ENCODE measurements around the gene TAF4B.
"Not testable (repeated sequence)": the region's sequence is repeated elsewhere in the genome, so short reads cannot be mapped to it uniquely, and the experiment has no call there.

The TAF4B gene

DNA sequence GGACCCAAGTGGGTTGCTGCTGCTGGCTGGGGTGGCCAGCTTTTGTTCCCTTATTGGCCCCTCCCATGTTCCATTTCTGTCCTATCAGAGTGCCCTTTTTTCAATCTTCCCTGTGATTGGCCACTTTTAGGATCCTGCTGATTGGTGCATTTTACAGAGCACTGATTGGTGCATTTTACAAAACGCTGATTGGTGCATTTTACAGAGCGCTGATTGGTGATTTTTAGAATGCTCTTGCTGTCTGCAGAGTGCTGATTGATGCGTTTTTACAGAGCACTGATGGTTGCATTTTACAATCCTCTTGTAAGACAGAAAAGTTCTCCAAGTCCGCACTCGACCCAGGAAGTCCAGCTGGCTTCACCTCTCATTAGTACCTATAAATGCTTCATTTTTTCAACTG is 19.2 kb downstream of the TAF4B start:
- peaks cover 16% of the 10 kb centered on the region; the same call in 1 of the 2 replicates for H3K9me3 ChIP-seq (ENCODE audit: insufficient read depth, low read depth, low read length)
- not testable (repeated sequence) for H3K4me1 ChIP-seq (ENCODE audit: insufficient read depth, low read length); H3K36me3 ChIP-seq (ENCODE audit: insufficient read depth, low read depth, low read length); H3K27me3 ChIP-seq (ENCODE audit: insufficient read depth, low read length); H3K9ac ChIP-seq (ENCODE audit: low read depth, low read length); H3K4me3 ChIP-seq (ENCODE audit: low read length); H3K27ac ChIP-seq (ENCODE audit: low read length)

DNA sequence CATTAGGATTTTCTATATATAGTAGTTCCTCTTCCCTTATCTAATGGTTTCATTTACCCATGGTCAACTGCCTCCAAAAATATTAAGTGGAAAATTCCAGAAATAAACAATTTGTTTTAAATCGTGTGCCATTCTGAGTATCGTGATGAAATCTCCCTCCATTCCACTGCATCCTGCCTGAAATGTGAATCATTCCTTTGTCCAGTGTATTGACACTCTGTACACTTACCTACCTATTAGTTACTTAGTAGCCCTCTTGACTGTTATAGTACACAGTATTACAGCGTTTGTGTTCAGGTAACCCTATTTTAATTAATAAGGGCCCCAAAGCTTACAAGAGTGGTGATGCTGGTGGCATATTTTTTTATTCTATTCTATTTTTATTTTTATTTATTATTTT is 26.2 kb downstream of the TAF4B start:
- Histone ChIP-seq H3K9me3 (ENCODE audit: insufficient read depth, low read depth, low read length) (no peaks in the 10 kb centered on the region), H3K4me3 (ENCODE audit: low read length) (no peak overlapping the region), H3K4me1 (ENCODE audit: insufficient read depth, low read length) (peaks cover 9% of the 10 kb centered on the region; the same call in 1 of the 2 replicates), H3K36me3 (ENCODE audit: insufficient read depth, low read depth, low read length) (no peaks in the 10 kb centered on the region), H3K27me3 (ENCODE audit: insufficient read depth, low read length) (no peaks in the 10 kb centered on the region), H3K27ac (ENCODE audit: low read length) (no peak overlapping the region), H3K9ac (ENCODE audit: low read depth, low read length) (no peak overlapping the region)

- not testable (repeated sequence) for H3K9me3 ChIP-seq (ENCODE audit: insufficient read depth, low read depth, low read length); H3K9ac ChIP-seq (ENCODE audit: low read depth, low read length); H3K4me1 ChIP-seq (ENCODE audit: insufficient read depth, low read length); H3K4me3 ChIP-seq (ENCODE audit: low read length); H3K27me3 ChIP-seq (ENCODE audit: insufficient read depth, low read length); H3K27ac ChIP-seq (ENCODE audit: low read length); H3K36me3 ChIP-seq (ENCODE audit: insufficient read depth, low read depth, low read length)
These were observed 28.6 kb downstream of the TAF4B start for GRCh38 chr18:26254808-26255207.

DNA sequence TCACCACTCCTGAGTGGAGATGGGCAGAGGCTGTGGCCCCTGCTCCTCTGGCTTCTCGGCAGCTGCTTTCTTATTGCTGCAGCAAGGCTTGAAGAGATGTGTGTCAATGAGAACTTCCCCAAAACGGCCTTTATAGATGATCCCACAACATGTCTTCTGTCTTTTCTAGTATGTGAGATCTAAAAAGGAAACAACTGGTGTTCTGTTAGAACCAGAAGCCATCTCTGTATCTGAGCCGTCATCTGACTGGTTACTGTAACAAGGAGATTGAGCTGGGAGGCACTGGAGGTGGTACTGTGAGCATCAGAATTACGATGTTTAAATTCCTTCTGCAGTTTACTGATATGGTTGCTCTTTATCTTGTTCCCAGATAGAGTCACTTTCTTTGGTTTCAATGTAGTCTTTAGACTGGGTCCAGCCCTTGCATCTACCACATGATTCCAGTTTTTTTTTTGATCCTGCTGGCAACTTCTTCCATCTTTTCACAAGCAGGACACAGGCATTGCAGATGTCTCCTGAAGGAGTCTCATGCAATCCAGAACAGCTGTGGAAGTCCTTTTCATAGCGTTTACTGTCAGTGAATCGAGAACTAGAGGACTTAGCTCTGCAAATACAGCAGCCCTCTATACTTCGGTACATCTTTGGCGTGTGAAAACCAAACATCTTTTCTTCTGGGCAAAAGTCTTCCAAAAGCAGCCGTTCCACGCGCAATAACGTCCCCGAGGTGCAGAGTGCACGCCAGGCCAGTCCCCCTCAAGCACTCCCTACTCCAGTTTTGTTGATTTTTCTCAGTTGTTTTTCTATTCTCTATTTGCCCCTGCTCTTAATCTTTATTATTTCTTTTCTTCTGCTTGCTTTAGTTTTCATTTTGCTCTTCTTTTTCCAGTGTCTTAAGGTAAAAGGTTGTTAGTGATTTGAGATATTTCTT is 29.7 kb downstream of the TAF4B start:
- Histone ChIP-seq H3K27me3 (ENCODE audit: insufficient read depth, low read length) (no peaks in the 10 kb centered on the region), H3K4me3 (ENCODE audit: low read length) (no peak overlapping the region), H3K27ac (ENCODE audit: low read length) (no peak overlapping the region), H3K9ac (ENCODE audit: low read depth, low read length) (no peak overlapping the region), H3K9me3 (ENCODE audit: insufficient read depth, low read depth, low read length) (no peaks in the 10 kb centered on the region), H3K36me3 (ENCODE audit: insufficient read depth, low read depth, low read length) (no peaks in the 10 kb centered on the region), H3K4me1 (ENCODE audit: insufficient read depth, low read length) (peaks cover 9% of the 10 kb centered on the region; the same call in 1 of the 2 replicates)

GRCh38 chr18:26258711-26259110 is 32.5 kb downstream of the TAF4B start:
- Histone ChIP-seq H3K36me3 (ENCODE audit: insufficient read depth, low read depth, low read length) (no peaks in the 10 kb centered on the region), H3K9ac (ENCODE audit: low read depth, low read length) (no peak overlapping the region), H3K27ac (ENCODE audit: low read length) (no peak overlapping the region), H3K9me3 (ENCODE audit: insufficient read depth, low read depth, low read length) (no peaks in the 10 kb centered on the region), H3K4me1 (ENCODE audit: insufficient read depth, low read length) (peaks cover 9% of the 10 kb centered on the region; the same call in 1 of the 2 replicates), H3K4me3 (ENCODE audit: low read length) (no peak overlapping the region), H3K27me3 (ENCODE audit: insufficient read depth, low read length) (no peaks in the 10 kb centered on the region)

DNA sequence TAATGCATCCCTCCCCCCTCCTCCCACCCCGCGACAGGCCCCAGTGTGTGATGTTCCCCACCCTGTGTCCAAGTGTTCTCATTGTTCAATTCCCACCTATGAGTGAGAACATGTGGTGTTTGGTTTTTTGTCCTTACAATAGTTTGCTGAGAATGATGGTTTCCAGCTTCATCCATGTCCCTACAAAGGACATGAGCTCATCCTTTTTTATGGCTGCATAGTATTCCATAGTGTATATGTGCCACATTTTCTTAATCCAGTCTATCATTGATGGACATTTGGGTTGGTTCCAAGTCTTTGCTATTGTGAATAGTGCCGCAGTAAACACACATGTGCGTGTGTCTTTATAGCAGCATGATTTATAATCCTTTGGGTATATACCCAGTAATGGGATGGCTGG is 33.2 kb downstream of the TAF4B start:
- H3K4me3 ChIP-seq (ENCODE audit: low read length); H3K4me1 ChIP-seq (ENCODE audit: insufficient read depth, low read length): not testable (repeated sequence)

DNA sequence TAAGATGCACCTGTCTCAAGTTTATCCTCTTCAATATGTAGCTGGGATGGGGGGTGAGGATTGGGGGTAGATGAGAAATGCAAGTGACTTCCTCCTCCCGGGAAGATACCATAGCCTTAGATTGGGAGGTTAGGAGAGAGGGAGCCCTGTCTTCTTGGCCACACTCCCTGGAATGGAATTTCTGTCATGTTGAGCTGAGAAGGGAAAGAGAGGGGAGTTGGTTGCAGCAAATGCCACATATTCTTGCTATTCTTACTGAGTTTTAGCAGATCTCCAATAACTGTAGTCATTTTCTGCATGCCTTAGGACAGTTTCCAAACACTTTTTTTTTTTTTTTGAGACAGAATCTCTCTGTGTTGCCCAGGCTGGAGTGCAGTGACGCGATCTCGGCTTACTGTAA is 35.9 kb downstream of the TAF4B start:
- Histone ChIP-seq H3K27ac (ENCODE audit: low read length) (no peak overlapping the region), H3K4me1 (ENCODE audit: insufficient read depth, low read length) (no peaks in the 10 kb centered on the region; the same call in 1 of the 2 replicates), H3K27me3 (ENCODE audit: insufficient read depth, low read length) (no peaks in the 10 kb centered on the region), H3K36me3 (ENCODE audit: insufficient read depth, low read depth, low read length) (peaks cover under 1% of the 10 kb centered on the region; the same call in 1 of the 2 replicates), H3K9ac (ENCODE audit: low read depth, low read length) (no peak overlapping the region), H3K9me3 (ENCODE audit: insufficient read depth, low read depth, low read length) (no peaks in the 10 kb centered on the region), H3K4me3 (ENCODE audit: low read length) (no peak overlapping the region)

More for the DNA sequence above, 33.2 kb downstream of the TAF4B start:
- not testable (repeated sequence) for H3K9ac ChIP-seq (ENCODE audit: low read depth, low read length); H3K9me3 ChIP-seq (ENCODE audit: insufficient read depth, low read depth, low read length); H3K27me3 ChIP-seq (ENCODE audit: insufficient read depth, low read length); H3K27ac ChIP-seq (ENCODE audit: low read length); H3K36me3 ChIP-seq (ENCODE audit: insufficient read depth, low read depth, low read length)

DNA sequence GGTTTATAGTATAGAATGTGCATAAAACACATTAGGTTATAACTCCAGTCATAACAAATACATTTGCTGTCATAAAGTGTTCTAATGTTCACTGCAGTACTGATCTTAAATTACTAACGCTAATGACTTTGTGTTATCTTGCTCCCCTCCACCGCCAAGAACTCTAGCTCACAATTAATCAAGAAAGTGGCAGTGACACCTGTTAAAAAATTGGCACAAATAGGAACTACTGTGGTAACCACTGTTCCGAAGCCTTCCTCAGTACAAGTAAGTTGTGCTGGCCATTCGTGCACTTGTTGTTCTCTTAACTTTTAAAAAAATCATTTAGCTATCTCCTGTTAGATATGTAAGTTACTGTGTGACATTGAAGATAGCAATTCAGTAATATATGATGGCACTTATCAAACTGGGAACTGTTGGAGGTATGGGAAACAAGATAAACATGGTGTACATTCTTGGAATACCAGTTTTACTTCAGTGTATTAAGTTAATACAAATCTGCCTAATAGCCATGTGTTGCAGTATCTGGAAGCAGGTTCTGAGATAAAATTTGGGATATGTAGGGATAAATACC is 41.2 kb downstream of the TAF4B start:
- no peaks in the 10 kb centered on the region for H3K27me3 ChIP-seq (ENCODE audit: insufficient read depth, low read length)
- H3K4me3 ChIP-seq (ENCODE audit: low read length) = no peak overlapping the region
- no peaks in the 10 kb centered on the region; the same call in 1 of the 2 replicates for H3K4me1 ChIP-seq (ENCODE audit: insufficient read depth, low read length)
- H3K9ac ChIP-seq (ENCODE audit: low read depth, low read length) = no peak overlapping the region
- H3K27ac ChIP-seq (ENCODE audit: low read length) = no peak overlapping the region
- H3K9me3 ChIP-seq (ENCODE audit: insufficient read depth, low read depth, low read length) = no peaks in the 10 kb centered on the region
- peaks cover 34% of the 10 kb centered on the region for H3K36me3 ChIP-seq (ENCODE audit: insufficient read depth, low read depth, low read length)

DNA sequence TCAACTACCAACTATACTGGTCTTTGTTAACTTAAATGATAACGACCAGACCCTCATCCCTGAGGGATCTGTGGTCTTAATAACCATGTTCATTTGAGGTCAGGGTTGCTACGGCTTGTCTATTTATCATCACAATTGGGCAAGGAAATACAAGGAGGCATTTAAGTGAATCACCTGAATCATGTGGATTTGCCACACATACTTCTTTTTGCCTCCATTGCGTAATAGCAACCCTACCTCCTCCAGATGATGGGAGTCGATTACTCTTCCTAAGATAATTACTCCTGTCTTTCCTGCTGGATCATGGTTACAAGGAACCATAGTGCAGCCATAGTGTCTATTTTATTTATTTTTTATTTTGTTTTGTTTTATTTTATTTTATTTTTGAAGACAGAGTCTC is 42.2 kb downstream of the TAF4B start:
- Histone ChIP-seq H3K4me1 (ENCODE audit: insufficient read depth, low read length) (no peaks in the 10 kb centered on the region; the same call in 1 of the 2 replicates), H3K27me3 (ENCODE audit: insufficient read depth, low read length) (no peaks in the 10 kb centered on the region), H3K4me3 (ENCODE audit: low read length) (no peak overlapping the region), H3K9ac (ENCODE audit: low read depth, low read length) (no peak overlapping the region), H3K27ac (ENCODE audit: low read length) (no peak overlapping the region), H3K9me3 (ENCODE audit: insufficient read depth, low read depth, low read length) (no peaks in the 10 kb centered on the region), H3K36me3 (ENCODE audit: insufficient read depth, low read depth, low read length) (peaks cover 35% of the 10 kb centered on the region)

- peaks cover 48% of the 10 kb centered on the region for H3K36me3 ChIP-seq (ENCODE audit: insufficient read depth, low read depth, low read length)
- H3K9me3 ChIP-seq (ENCODE audit: insufficient read depth, low read depth, low read length) = no peaks in the 10 kb centered on the region
- no peak overlapping the region for H3K4me3 ChIP-seq (ENCODE audit: low read length)
- no peak overlapping the region for H3K9ac ChIP-seq (ENCODE audit: low read depth, low read length)
- H3K27me3 ChIP-seq (ENCODE audit: insufficient read depth, low read length) = no peaks in the 10 kb centered on the region
- H3K4me1 ChIP-seq (ENCODE audit: insufficient read depth, low read length) = no peaks in the 10 kb centered on the region
- no peak overlapping the region for H3K27ac ChIP-seq (ENCODE audit: low read length)
These were observed 45.8 kb downstream of the TAF4B start for GRCh38 chr18:26271917-26272549.

DNA sequence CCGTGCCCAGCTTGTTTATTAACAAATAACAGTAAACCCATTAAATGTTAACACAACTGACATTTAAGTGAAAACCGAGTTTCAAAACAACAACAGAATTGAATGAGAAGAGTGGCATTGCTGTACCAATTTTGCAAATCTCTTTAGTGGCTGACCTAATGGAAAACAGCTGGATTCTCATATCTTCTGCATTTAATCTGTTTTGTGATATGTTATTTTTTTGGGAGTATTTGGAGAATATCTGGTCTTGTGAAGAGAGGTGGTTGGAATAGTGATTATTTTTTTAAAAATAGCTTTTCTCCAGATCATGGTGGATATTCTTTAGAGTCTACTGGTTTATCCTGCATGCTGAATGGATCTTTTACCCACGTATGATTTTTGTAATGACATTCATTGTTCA is 51.1 kb downstream of the TAF4B start:
- no peak overlapping the region for H3K4me3 ChIP-seq (ENCODE audit: low read length)
- H3K4me1 ChIP-seq (ENCODE audit: insufficient read depth, low read length) = no peaks in the 10 kb centered on the region
- H3K27ac ChIP-seq (ENCODE audit: low read length) = no peak overlapping the region
- H3K9ac ChIP-seq (ENCODE audit: low read depth, low read length) = no peak overlapping the region
- no peaks in the 10 kb centered on the region for H3K27me3 ChIP-seq (ENCODE audit: insufficient read depth, low read length)
- H3K36me3 ChIP-seq (ENCODE audit: insufficient read depth, low read depth, low read length) = peaks cover 48% of the 10 kb centered on the region
- H3K9me3 ChIP-seq (ENCODE audit: insufficient read depth, low read depth, low read length) = no peaks in the 10 kb centered on the region; the same call in 1 of the 2 replicates

Measured in iPS-20b (cell line).